H1 (cell line): Measurements from ENCODE around the gene SSR1. TPM values are rescaled to one million over a fixed set of nuclear protein-coding genes. Genes with fewer than 3 reads are reported as not detected.

Experiments used
- CTCF ChIA-PET: fragments of 300-600 bp; sonication (Branson Sonifier 250); formaldehyde crosslinking; loops from one replicate; lab custom pipeline; 2021; ENCODE audit not compliant: partially characterized antibody; lab: Charles Lee
- POLR2A ChIA-PET: fragments of 300-600 bp; sonication (Branson Sonifier 250); formaldehyde crosslinking; loops from one replicate; lab custom pipeline; 2021; ENCODE audit warnings: inconsistent platforms; ENCODE audit not compliant: partially characterized antibody; lab: Charles Lee
- DNase-seq, 2 experiments: peaks; one replicate each; pipeline versions ENCODE4 v3.0.0 to v3.0.0-alpha.2; 2010 to 2022; ENCODE audit warnings: low spot score in 2 of 2, low read depth in 1 of 2, mixed read lengths in 1 of 2
- FAIRE-seq: peaks from 2 replicates; lab custom pipeline; 2011; peaks lifted over from hg19 to GRCh38; lab: Jason Lieb, UNC
- H2AFZ ChIP-seq: 2 replicates; pipeline ENCODE4 v1.8.1; 2012; ENCODE audit warnings: low read length, inconsistent platforms
- H2AK5ac ChIP-seq: 2 replicates; pipeline ENCODE4 v1.6.1; 2013; ENCODE audit warnings: low read depth, low read length
- H2BK120ac ChIP-seq: replicated peaks from 2 replicates; pipeline ENCODE3; 2013; ENCODE audit warnings: low read depth, low read length, inconsistent platforms
- H2BK12ac ChIP-seq: 2 replicates; pipeline ENCODE4 v1.6.1; 2013; ENCODE audit warnings: low read depth, low read length
- H2BK15ac ChIP-seq: 2 replicates; pipeline ENCODE4 v1.6.1; 2013; ENCODE audit warnings: low read length
- H2BK20ac ChIP-seq: 2 replicates; pipeline ENCODE4 v1.6.1; 2013; ENCODE audit warnings: low read length
- H2BK5ac ChIP-seq: 2 replicates; pipeline ENCODE4 v1.6.1; 2013; ENCODE audit warnings: low read depth, low read length
- H3K14ac ChIP-seq: 2 replicates; pipeline ENCODE4 v1.6.1; 2013; ENCODE audit warnings: inconsistent platforms; ENCODE audit not compliant: insufficient read length
- H3K18ac ChIP-seq: 2 replicates; pipeline ENCODE4 v1.6.1; 2013; ENCODE audit warnings: low read length; ENCODE audit errors: extremely low read depth
- H3K23ac ChIP-seq: 2 replicates; pipeline ENCODE4 v1.6.1; 2013; ENCODE audit warnings: inconsistent platforms; ENCODE audit not compliant: insufficient read length
- H3K23me2 ChIP-seq: 2 replicates; pipeline ENCODE4 v1.6.1; 2013; ENCODE audit warnings: low read depth, low read length
- H3K27ac ChIP-seq: 2 replicates; pipeline ENCODE4 v1.6.1; 2011; ENCODE audit warnings: low read depth, low read length, inconsistent platforms
- H3K27me3 ChIP-seq, 4 experiments: replicated peaks in 1 of 4; 1 replicate in 1 of 4; 2 replicates in 3 of 4; pipeline versions ENCODE4 v1.6.1 to v1.8.1; 2011 to 2013; ENCODE audit warnings: low read length in 3 of 4, mild to moderate bottlenecking in 3 of 4, inconsistent platforms in 2 of 4, mixed read lengths in 2 of 4, moderate library complexity in 1 of 4; ENCODE audit not compliant: control insufficient read depth in 3 of 4, insufficient read depth in 3 of 4; ENCODE audit errors: extremely low read depth in 1 of 4
- H3K36me3 ChIP-seq, 4 experiments: 2 replicates each; pipeline versions ENCODE4 v1.6.1 to v1.8.1; 2011 to 2013; ENCODE audit warnings: mild to moderate bottlenecking in 4 of 4, low read length in 3 of 4, moderate library complexity in 2 of 4, control low read depth in 1 of 4, inconsistent platforms in 1 of 4; ENCODE audit not compliant: insufficient read depth in 4 of 4, control insufficient read depth in 2 of 4
- H3K4ac ChIP-seq: replicated peaks from 2 replicates; pipeline ENCODE3; 2013; ENCODE audit warnings: low read length, low read depth, mixed read lengths, inconsistent platforms; ENCODE audit not compliant: insufficient read length
- H3K4me1 ChIP-seq, 4 experiments: replicated peaks in 1 of 4; 1 replicate in 1 of 4; 2 replicates in 3 of 4; pipeline versions ENCODE4 v1.6.1 to v1.8.1; 2011 to 2013; ENCODE audit warnings: low read length in 3 of 4, inconsistent platforms in 2 of 4, mixed read lengths in 1 of 4; ENCODE audit not compliant: insufficient read depth in 4 of 4, control insufficient read depth in 3 of 4
- H3K4me2 ChIP-seq, 2 experiments: 2 replicates each; pipeline versions ENCODE4 v1.6.1 to v1.8.1; 2011 to 2013; ENCODE audit warnings: low read depth in 2 of 2, low read length in 2 of 2, control low read depth in 1 of 2, inconsistent platforms in 1 of 2, mild to moderate bottlenecking in 1 of 2; ENCODE audit not compliant: insufficient read depth in 1 of 2
- H3K4me3 ChIP-seq, 4 experiments: fragments of 200-600, 300-600 bp in 1 of 4; sonication (generic), shearing (Covaris generic), sonication (Bioruptor Twin) in 1 of 4; 2 replicates each; pipeline versions ENCODE4 v1.5.1 to v1.8.1; 2011 to 2016; ENCODE audit warnings: low read length in 4 of 4, low read depth in 3 of 4, control low read depth in 2 of 4, inconsistent platforms in 2 of 4, mild to moderate bottlenecking in 2 of 4, mixed read lengths in 1 of 4, moderate library complexity in 1 of 4; ENCODE audit not compliant: insufficient read depth in 2 of 4; ENCODE audit errors: extremely low read depth in 1 of 4
- H3K56ac ChIP-seq: replicated peaks from 2 replicates; pipeline ENCODE3; 2013; ENCODE audit warnings: low read depth, mild to moderate bottlenecking, mixed read lengths, low read length, inconsistent platforms; ENCODE audit not compliant: insufficient read length
- H3K79me1 ChIP-seq: 2 replicates; pipeline ENCODE4 v1.6.1; 2013; ENCODE audit warnings: low read depth, low read length, control low read depth
- H3K79me2 ChIP-seq, 2 experiments: 2 replicates each; pipeline versions ENCODE4 v1.6.1 to v1.8.1; 2012 to 2013; ENCODE audit warnings: low read length in 2 of 2, mild to moderate bottlenecking in 2 of 2, inconsistent platforms in 1 of 2; ENCODE audit not compliant: insufficient read depth in 2 of 2, control insufficient read depth in 1 of 2
- H3K9ac ChIP-seq, 4 experiments: replicated peaks in 1 of 4; 1 replicate in 1 of 4; 2 replicates in 3 of 4; pipeline versions ENCODE4 v1.6.1 to v1.8.1; 2011 to 2013; ENCODE audit warnings: low read depth in 3 of 4, low read length in 3 of 4, control low read depth in 2 of 4, mild to moderate bottlenecking in 2 of 4, moderate library complexity in 2 of 4, inconsistent platforms in 1 of 4; ENCODE audit errors: extremely low read depth in 1 of 4
- H3K9me3 ChIP-seq, 2 experiments: 2 replicates each; pipeline versions ENCODE4 v1.6.1 to v1.8.1; 2012 to 2013; ENCODE audit warnings: mild to moderate bottlenecking in 2 of 2, moderate library complexity in 2 of 2, control low read depth in 1 of 2, inconsistent platforms in 1 of 2, low read depth in 1 of 2, low read length in 1 of 2, mixed read lengths in 1 of 2; ENCODE audit not compliant: insufficient read depth in 2 of 2
- H4K20me1 ChIP-seq, 2 experiments: replicated peaks in 1 of 2; 2 replicates each; pipeline versions ENCODE3 to v1.8.1; 2011 to 2013; ENCODE audit warnings: inconsistent platforms in 2 of 2, low read length in 2 of 2, mild to moderate bottlenecking in 1 of 2; ENCODE audit not compliant: insufficient read depth in 2 of 2, control insufficient read depth in 1 of 2
- H4K5ac ChIP-seq: 2 replicates; pipeline ENCODE4 v1.6.1; 2013; ENCODE audit warnings: low read length, low read depth, mixed read lengths, inconsistent platforms; ENCODE audit not compliant: insufficient read length
- H4K8ac ChIP-seq: 2 replicates; pipeline ENCODE4 v1.8.0; 2013; ENCODE audit warnings: mild to moderate bottlenecking, moderate library complexity, low read length, inconsistent platforms; ENCODE audit not compliant: insufficient read depth; ENCODE audit errors: extremely low read depth
- H4K91ac ChIP-seq: replicated peaks from 2 replicates; pipeline ENCODE3; 2013; ENCODE audit warnings: low read length, mixed read lengths, inconsistent platforms; ENCODE audit not compliant: insufficient read length
- ATF2 ChIP-seq: IDR thresholded peaks from 2 replicates; pipeline ENCODE4 v1.6.1; 2012; ENCODE audit warnings: low read length, inconsistent platforms
- BACH1 ChIP-seq: IDR thresholded peaks from 2 replicates; pipeline ENCODE4 v1.6.1; 2012; ENCODE audit warnings: low read length, improper control_type of control experiment
- BCL11A ChIP-seq, 2 experiments: IDR thresholded peaks; one replicate each; pipeline ENCODE4 v1.6.1; 2011; ENCODE audit warnings: low read depth in 2 of 2, low read length in 2 of 2, mild to moderate bottlenecking in 2 of 2
- CHD2 ChIP-seq: IDR thresholded peaks from 2 replicates; pipeline ENCODE4 v1.6.1; 2012; ENCODE audit warnings: low read length, improper control_type of control experiment
- CREB1 ChIP-seq: IDR thresholded peaks from 2 replicates; pipeline ENCODE4 v1.6.1; 2012; ENCODE audit warnings: inconsistent platforms
- EP300 ChIP-seq, 2 experiments: IDR thresholded peaks; 1 replicate in 1 of 2; 2 replicates in 1 of 2; pipeline ENCODE4 v1.6.1; 2011 to 2012; ENCODE audit warnings: low read depth in 2 of 2, low read length in 2 of 2, mild to moderate bottlenecking in 2 of 2, borderline replicate concordance in 1 of 2, inconsistent platforms in 1 of 2, moderate library complexity in 1 of 2
- EZH2 ChIP-seq: fragments of 200-600 bp; sonication (generic); IDR thresholded peaks from 2 replicates; pipeline ENCODE4 v1.7.1; 2012; ENCODE audit warnings: low read depth, mild to moderate bottlenecking, moderate library complexity, low read length, inconsistent platforms; ENCODE audit not compliant: severe bottlenecking
- GTF2F1 ChIP-seq: IDR thresholded peaks from 2 replicates; pipeline ENCODE4 v1.6.1; 2012; ENCODE audit warnings: low read depth, low read length, improper control_type of control experiment, borderline replicate concordance
- POLR2A ChIP-seq, 2 experiments: IDR thresholded peaks; 1 replicate in 1 of 2; 2 replicates in 1 of 2; pipeline ENCODE4 v1.6.1; 2011; ENCODE audit warnings: low read depth in 2 of 2, low read length in 2 of 2, mild to moderate bottlenecking in 2 of 2; ENCODE audit errors: control extremely low read depth in 1 of 2
- RXRA ChIP-seq: IDR thresholded peaks from 2 replicates; pipeline ENCODE4 v1.6.1; 2011; ENCODE audit warnings: low read depth, mild to moderate bottlenecking, low read length, moderate library complexity; ENCODE audit not compliant: insufficient read depth
- SIN3A ChIP-seq, 2 experiments: IDR thresholded peaks in 1 of 2; conservative IDR thresholded peaks in 1 of 2; 2 replicates each; pipeline ENCODE4 v1.6.1; 2011 to 2012; ENCODE audit warnings: low read length in 2 of 2, improper control_type of control experiment in 1 of 2, low read depth in 1 of 2, mild to moderate bottlenecking in 1 of 2
- WGBS, 2 experiments: shearing (Covaris generic) in 1 of 2; methylation state at CpG; one replicate each; pipeline versions ENCODE4 v1.1.6 to v1.1.7; 2013 to 2015; ENCODE audit warnings: low lambda C conversion rate in 2 of 2, mixed read lengths in 2 of 2, inconsistent platforms in 1 of 2, low coverage in 1 of 2, missing lambda C conversion rate in 1 of 2; ENCODE audit not compliant: insufficient replicate concordance in 2 of 2, insufficient coverage in 1 of 2, insufficient read length in 1 of 2; ENCODE audit errors: extremely low coverage in 1 of 2, missing lambda C conversion rate in 1 of 2; 5-methylcytosine and 5-hydroxymethylcytosine counted together
- polyA plus RNA-seq, 7 experiments: library from polyadenylated mRNA; depleted of rRNA in 3 of 7; stranded (reverse) in 5 of 7; unstranded in 2 of 7; fragments of >200 nt in 5 of 7; fragments of 200-250 nt in 2 of 7; gene quantifications; 1 replicate in 5 of 7; 2 replicates in 1 of 7; 4 replicates in 1 of 7; pipeline versions ENCODE4 v1.2.1 to v1.2.3, GENCODE V29; 2011 to 2013; ENCODE audit warnings: missing spikeins in 2 of 7, mixed read lengths in 2 of 7
- total RNA-seq: library from RNA; stranded (reverse); fragmentation: NEBNext Ultra II Directional; extraction: Animal tissue kit (Norgen Biotek cat#: 25700); gene quantifications from 2 replicates; pipeline ENCODE4 v1.2.1, GENCODE V29; 2021
- TF ChIP-seq, protein P1 (sequence below): IDR thresholded peaks from 2 replicates; pipeline ENCODE4 v1.6.1; 2012; ENCODE audit warnings: inconsistent platforms

Gene SSR1
- total and polyA plus RNA-seq, 2 of the 8 experiments (the other 6 are each of a cell fraction or from before 2014, with no cell fraction given): 26.6 to 117 TPM

DNA sequence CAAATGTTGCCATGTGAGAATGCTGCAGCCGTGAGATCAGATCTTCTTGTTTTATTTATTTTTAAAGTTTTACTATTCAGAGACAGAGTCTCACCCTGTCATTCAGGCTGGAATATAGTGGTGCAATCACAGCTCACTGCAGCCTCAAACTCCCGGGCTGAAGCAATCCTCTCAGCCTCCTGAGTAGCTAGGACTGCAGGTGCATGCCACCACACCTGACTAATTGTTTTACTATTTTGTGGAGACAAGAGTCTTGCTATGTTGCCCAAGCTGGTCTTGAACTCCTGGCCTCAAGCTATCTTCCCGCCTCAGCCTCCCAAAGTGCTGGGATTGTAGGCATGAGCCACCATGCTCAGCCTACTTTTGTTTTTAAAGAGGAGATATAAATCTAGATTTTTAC lies 22.5 kb upstream of the SSR1 start:
- H3K4me1 ChIP-seq: 0 out of 7 replicates have a peak, but pooled peaks cover 0 to 2% (median 0%) of the 10 kb centered on the region in 4 experiments
- H2BK20ac ChIP-seq: no peak overlapping the region
- no peak overlapping the region for H2BK12ac ChIP-seq
- no peak for DNase-seq
- H2BK15ac ChIP-seq: no peak overlapping the region
- TF ChIP-seq BCL11A (IDR thresholded peaks at IDR 0.05; ENCODE audit: low read depth in 2 of 2, low read length in 2 of 2) (no peak), CREB1 (no peak), RXRA (no peak), EZH2 (no peak), ATF2 (no peak), POLR2A (IDR thresholded peaks at IDR 0.05; ENCODE audit: control extremely low read depth in 1 of 2, low read depth in 2 of 2, low read length in 2 of 2) (no peak), SIN3A (conservative IDR thresholded peaks at IDR 0.05 in 1 of 2, IDR thresholded peaks at IDR 0.05 in 1 of 2; ENCODE audit: low read depth in 1 of 2, low read length in 2 of 2) (no peak), CHD2 (no peak), GTF2F1 (no peak), BACH1 (no peak), EP300 (IDR thresholded peaks at IDR 0.05; ENCODE audit: borderline replicate concordance in 1 of 2, low read depth in 2 of 2, low read length in 2 of 2) (no peak)
- TF ChIP-seq, protein P1, sequence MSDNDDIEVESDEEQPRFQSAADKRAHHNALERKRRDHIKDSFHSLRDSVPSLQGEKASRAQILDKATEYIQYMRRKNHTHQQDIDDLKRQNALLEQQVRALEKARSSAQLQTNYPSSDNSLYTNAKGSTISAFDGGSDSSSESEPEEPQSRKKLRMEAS: no peak
- no peak overlapping the region for H3K56ac ChIP-seq
- H4K20me1 ChIP-seq: no peaks in the 10 kb centered on the region
- H4K8ac ChIP-seq: no peak overlapping the region
- no peak for FAIRE-seq
- no peak overlapping the region for H3K18ac ChIP-seq
- no peak overlapping the region for H3K23ac ChIP-seq
- WGBS, 2 experiments: 88% methylated on average over 3 of the region's 3 CpGs; no CpG with 5 or more reads in 1 of the 2 experiments
- H2BK120ac ChIP-seq: no peak overlapping the region
- no peaks in the 10 kb centered on the region for H3K9me3 ChIP-seq
- H4K5ac ChIP-seq: no peak overlapping the region
- H3K4me3 ChIP-seq: no peak overlapping the region
- no peak overlapping the region for H3K4ac ChIP-seq
- H3K23me2 ChIP-seq: no peaks in the 10 kb centered on the region
- H4K91ac ChIP-seq: no peak overlapping the region
- no peak overlapping the region for H2BK5ac ChIP-seq
- no peaks in the 10 kb centered on the region for H3K79me1 ChIP-seq
- H2AFZ ChIP-seq: no peak overlapping the region
- no peak overlapping the region for H3K4me2 ChIP-seq
- no peak overlapping the region for H3K27ac ChIP-seq
- ChIA-PET POLR2A (interaction anchor here (1.0 kb wide), 1 partner anchor 52 kb away, joined by 3 read pairs; no protein-coding TSS in a partner anchor), CTCF (interaction anchor here (0.8 to 1.7 kb wide), 6 partner anchors 9 to 280 kb away, joined by 3 to 7 read pairs (median 4); partner anchors contain the start of genes CAGE1 and RIOK1)
- H3K27me3 ChIP-seq: no peaks in the 10 kb centered on the region
- no peaks in the 10 kb centered on the region for H3K36me3 ChIP-seq
- H2AK5ac ChIP-seq: no peak overlapping the region
- H3K14ac ChIP-seq: no peak overlapping the region
- H3K79me2 ChIP-seq: no peaks in the 10 kb centered on the region
- no peak overlapping the region for H3K9ac ChIP-seq
